ENCODE measurements around the gene DNAI2.

GRCh38 chr17:74360899-74361229 lies 86.8 kb downstream of the DNAI2 start:
- TF ChIP-seq, protein P1, sequence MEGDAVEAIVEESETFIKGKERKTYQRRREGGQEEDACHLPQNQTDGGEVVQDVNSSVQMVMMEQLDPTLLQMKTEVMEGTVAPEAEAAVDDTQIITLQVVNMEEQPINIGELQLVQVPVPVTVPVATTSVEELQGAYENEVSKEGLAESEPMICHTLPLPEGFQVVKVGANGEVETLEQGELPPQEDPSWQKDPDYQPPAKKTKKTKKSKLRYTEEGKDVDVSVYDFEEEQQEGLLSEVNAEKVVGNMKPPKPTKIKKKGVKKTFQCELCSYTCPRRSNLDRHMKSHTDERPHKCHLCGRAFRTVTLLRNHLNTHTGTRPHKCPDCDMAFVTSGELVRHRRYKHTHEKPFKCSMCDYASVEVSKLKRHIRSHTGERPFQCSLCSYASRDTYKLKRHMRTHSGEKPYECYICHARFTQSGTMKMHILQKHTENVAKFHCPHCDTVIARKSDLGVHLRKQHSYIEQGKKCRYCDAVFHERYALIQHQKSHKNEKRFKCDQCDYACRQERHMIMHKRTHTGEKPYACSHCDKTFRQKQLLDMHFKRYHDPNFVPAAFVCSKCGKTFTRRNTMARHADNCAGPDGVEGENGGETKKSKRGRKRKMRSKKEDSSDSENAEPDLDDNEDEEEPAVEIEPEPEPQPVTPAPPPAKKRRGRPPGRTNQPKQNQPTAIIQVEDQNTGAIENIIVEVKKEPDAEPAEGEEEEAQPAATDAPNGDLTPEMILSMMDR (IDR thresholded peaks at IDR 0.05) = no peak
- TF ChIP-seq POLR2A (IDR thresholded peaks at IDR 0.05) = no peak
